Stimulated activated CD8-positive, alpha-beta memory T cell treated with anti-CD3 and anti-CD28 coated beads, Interleukin-7, amount 100 ng/mL, for 24 hours (primary cell): ENCODE results near the gene SARNP.
"Not testable (repeated sequence)": the region's sequence is repeated elsewhere in the genome, so short reads cannot be mapped to it uniquely, and the experiment has no call there.

Experiments
- DNase-seq: peaks from one replicate; pipeline ENCODE4 v3.0.0-alpha.2; 2020; ENCODE audit warnings: low read depth

Gene SARNP

GRCh38 chr12:55795950-55796349, 21.6 kb downstream of the SARNP start:
- no peak for DNase-seq

- DNase-seq, result no peak
Measured at GRCh38 chr12:55789893-55790292, 27.6 kb downstream of the SARNP start.

DNA sequence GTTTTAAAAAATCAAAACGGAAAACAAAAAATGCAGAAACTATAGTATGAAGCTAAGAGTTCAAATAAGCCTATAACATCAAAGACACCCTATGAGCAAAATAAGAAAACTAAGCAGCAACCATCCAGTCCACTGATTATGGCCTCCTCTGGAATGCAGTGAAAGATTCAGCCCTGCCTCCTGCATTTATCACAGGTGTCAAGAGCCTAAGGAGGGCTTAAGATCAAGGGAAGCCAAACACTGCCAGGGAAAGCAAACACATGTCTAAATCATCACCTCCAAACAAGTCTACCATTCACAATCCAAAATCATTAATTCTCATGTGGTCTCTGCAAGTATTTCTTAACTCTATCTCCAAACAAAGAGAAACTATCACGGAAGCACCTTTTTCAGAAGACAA, 28.4 kb downstream of the SARNP start:
- DNase-seq, result no peak

DNA sequence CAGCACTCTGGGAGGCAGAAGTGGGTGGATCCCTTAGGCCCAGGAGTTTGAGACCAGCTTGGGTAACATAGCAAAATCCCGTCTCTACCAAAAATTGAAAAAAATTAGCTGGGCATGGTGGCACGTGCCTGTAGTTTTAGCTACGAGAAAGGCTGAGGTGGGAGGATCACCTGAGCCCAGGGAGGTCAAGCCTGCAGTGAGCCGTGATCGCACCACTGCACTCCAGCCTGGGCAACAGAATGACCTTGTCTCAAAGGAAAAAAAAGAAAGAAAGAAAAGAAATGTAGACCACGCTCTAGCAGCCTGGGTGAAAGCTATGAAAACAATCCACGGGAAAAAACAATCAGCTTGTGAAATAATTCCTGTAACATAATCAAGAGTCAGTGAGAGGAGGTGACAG, 29.0 kb downstream of the SARNP start:
- no peak for DNase-seq

GRCh38 chr12:55780685-55781084, 36.8 kb downstream of the SARNP start:
- DNase-seq, result no peak

GRCh38 chr12:55777856-55778255, 39.7 kb downstream of the SARNP start:
- no peak for DNase-seq

DNA sequence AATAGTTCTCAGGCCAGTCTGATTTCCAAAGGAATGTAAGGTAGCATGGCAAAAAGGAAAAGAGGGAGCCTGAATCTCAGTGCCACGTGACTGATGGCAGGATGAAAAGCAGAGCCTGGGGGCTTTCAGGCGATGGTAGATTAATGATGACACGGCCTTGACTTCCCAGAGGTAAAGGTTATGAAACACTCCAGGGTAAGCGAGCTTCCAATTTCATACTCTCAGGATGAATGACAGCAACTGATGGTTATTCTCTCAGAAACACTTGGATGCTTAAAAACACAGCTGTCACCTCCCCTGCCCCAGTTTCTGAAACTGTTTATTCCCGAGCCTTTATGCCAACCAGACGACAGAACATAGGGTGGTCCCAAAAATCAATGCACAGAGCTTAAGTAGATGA, 45.8 kb downstream of the SARNP start:
- no peak for DNase-seq

GRCh38 chr12:55767156-55767555, 50.4 kb downstream of the SARNP start:
- DNase-seq, result no peak

GRCh38 chr12:55765736-55766290, 51.7 kb downstream of the SARNP start:
- no peak for DNase-seq

DNA sequence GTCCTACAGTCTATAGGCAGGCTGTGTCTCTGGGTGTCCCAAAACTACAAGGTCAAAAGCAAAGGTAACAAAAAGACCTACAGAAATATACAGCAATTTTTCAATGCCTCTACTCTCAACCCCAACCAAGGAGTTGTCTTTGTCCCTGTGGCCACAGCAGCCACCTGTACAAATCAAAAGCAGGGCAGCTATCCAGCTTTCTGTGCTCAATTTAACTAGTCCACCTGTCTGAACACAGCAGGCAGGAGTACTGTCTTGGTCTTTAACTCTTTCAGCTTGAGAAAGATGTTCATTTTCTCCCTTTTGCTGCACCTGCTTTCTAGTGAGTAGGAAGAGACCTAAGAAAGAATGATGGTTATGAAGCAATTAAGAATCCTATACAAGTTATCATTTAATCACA, 54.9 kb downstream of the SARNP start:
- no peak for DNase-seq

DNA sequence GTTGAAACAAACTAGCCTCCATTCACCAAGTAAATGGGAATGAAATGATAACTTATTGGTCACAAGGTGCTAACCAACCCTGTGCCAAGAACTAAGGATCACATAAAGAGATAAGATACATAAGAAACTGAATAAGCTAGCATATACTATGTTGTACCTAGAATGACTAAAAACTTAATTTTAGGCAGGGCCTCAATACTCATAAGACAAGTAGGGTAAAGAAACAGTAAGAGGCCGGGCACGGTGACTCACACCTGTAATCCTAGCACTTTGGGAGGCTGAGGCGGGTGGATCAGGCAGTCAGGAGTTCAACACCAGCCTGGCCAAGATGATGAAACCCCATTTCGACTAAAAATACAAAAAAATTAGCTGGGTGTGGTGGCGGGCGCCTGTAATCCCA, 56.9 kb downstream of the SARNP start:
- no peak for DNase-seq

GRCh38 chr12:55758575-55758974, 58.9 kb downstream of the SARNP start:
- not testable (repeated sequence) for DNase-seq

DNA sequence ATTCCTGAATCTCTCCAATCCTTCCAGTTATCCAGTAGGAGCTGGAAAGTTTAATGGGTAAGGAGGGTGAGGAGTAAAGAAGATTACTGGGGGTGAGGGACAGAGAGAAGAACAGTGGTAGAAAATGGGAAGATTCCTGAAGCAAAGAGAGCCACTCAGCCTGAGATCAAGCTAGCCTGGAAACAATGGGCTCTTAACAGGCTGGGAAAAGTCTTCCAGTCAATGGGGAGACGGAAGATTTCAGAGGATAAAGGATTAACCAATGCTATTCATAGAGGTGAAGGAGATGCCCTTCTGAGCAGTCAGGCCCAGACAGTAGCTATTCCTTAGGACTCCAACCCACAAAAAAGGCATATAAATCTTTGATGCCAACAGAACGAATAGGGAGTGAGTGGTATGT, 59.8 kb downstream of the SARNP start:
- no peak for DNase-seq

DNA sequence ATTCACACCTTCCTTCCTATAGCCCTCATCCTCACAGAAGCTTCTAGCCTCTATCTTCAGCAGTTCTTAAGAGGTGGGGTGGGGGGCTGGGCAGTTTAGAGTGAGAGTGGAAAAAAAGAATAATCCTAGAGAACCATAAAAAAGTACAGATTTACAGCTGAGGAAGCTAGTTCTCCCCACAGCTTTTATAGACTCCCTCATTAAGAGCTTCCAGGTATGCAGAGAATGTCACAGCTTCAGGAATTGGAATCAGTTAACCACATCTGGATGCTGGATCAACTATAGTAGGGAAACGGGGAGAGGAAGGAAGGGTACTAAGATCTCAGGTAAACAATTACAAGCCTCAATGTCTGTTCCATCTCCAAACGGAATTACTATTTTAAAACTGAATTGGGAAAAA, 62.3 kb downstream of the SARNP start:
- DNase-seq, result no peak

GRCh38 chr12:55748230-55748993, 69.1 kb downstream of the SARNP start:
- no peak for DNase-seq

DNA sequence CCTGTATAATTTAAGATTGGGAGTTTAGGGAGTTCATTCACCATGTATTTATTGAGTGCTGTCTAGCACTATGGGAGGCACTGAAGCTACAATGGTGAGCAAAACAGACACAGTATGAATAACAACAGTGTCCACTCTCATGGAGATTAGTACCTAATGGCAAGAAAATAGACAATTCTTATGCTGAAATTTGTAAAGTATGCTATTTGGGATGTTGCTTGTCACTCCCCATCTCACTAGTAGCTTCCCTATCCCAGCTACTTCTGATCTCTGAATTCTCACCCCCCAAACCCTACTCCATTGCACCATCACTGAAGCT, 70.7 kb downstream of the SARNP start:
- no peak for DNase-seq

- DNase-seq, result no peak
Measured at GRCh38 chr12:55746174-55746912, 71.2 kb downstream of the SARNP start.

GRCh38 chr12:55745361-55746173, 72.0 kb downstream of the SARNP start:
- no peak for DNase-seq

DNA sequence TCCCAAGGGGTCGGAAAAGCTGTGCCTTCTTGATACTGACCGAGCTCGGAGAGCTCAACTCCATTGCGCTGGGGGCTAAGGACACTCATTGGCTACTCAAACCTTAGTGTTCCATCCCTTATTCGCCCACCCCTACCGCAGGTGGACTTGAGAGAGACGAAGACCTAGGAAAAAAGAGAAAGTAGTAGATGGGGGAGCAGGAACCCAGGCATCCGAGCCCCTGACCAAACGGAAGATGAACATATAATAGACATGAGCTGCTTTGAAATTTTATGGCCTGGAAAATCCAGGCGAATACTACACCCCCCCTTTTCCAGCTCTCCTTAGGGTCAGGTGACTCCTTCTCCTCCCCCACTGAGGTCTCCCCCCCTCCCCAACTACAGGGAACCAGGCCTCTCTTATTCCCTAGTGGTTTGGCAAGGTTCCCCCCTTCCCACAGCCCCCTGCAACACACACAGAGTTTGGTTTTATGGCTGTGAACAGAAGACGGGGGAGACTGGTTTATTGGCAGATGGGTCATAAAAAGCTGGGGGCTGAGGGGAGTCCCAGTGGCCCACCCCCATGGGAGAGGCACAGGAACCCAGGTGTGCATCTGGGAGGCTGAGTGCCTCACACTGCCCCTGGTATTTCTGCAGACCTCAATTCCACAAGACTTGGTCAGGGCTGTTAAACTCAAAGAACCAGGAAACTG, 73.0 kb downstream of the SARNP start:
- no peak for DNase-seq

GRCh38 chr12:55743406-55744339, 73.9 kb downstream of the SARNP start:
- no peak for DNase-seq
